H1 (cell line): Measurements from ENCODE around the gene IGSF5. TPM values are rescaled to one million over a fixed set of nuclear protein-coding genes. Genes with fewer than 3 reads are reported as not detected.

Source experiments
- CTCF ChIA-PET: fragments of 300-600 bp; sonication (Branson Sonifier 250); formaldehyde crosslinking; loops from one replicate; lab custom pipeline; 2021; ENCODE audit not compliant: partially characterized antibody; lab: Charles Lee
- POLR2A ChIA-PET: fragments of 300-600 bp; sonication (Branson Sonifier 250); formaldehyde crosslinking; loops from one replicate; lab custom pipeline; 2021; ENCODE audit warnings: inconsistent platforms; ENCODE audit not compliant: partially characterized antibody; lab: Charles Lee
- DNase-seq, 2 experiments: peaks; one replicate each; pipeline versions ENCODE4 v3.0.0 to v3.0.0-alpha.2; 2010 to 2022; ENCODE audit warnings: low spot score in 2 of 2, low read depth in 1 of 2, mixed read lengths in 1 of 2
- FAIRE-seq: peaks from 2 replicates; lab custom pipeline; 2011; peaks lifted over from hg19 to GRCh38; lab: Jason Lieb, UNC
- H2AFZ ChIP-seq: 2 replicates; pipeline ENCODE4 v1.8.1; 2012; ENCODE audit warnings: low read length, inconsistent platforms
- H2AK5ac ChIP-seq: 2 replicates; pipeline ENCODE4 v1.6.1; 2013; ENCODE audit warnings: low read depth, low read length
- H2BK120ac ChIP-seq: replicated peaks from 2 replicates; pipeline ENCODE3; 2013; ENCODE audit warnings: low read depth, low read length, inconsistent platforms
- H2BK12ac ChIP-seq: 2 replicates; pipeline ENCODE4 v1.6.1; 2013; ENCODE audit warnings: low read depth, low read length
- H2BK15ac ChIP-seq: 2 replicates; pipeline ENCODE4 v1.6.1; 2013; ENCODE audit warnings: low read length
- H2BK20ac ChIP-seq: 2 replicates; pipeline ENCODE4 v1.6.1; 2013; ENCODE audit warnings: low read length
- H2BK5ac ChIP-seq: 2 replicates; pipeline ENCODE4 v1.6.1; 2013; ENCODE audit warnings: low read depth, low read length
- H3K14ac ChIP-seq: 2 replicates; pipeline ENCODE4 v1.6.1; 2013; ENCODE audit warnings: inconsistent platforms; ENCODE audit not compliant: insufficient read length
- H3K18ac ChIP-seq: 2 replicates; pipeline ENCODE4 v1.6.1; 2013; ENCODE audit warnings: low read length; ENCODE audit errors: extremely low read depth
- H3K23ac ChIP-seq: 2 replicates; pipeline ENCODE4 v1.6.1; 2013; ENCODE audit warnings: inconsistent platforms; ENCODE audit not compliant: insufficient read length
- H3K23me2 ChIP-seq: 2 replicates; pipeline ENCODE4 v1.6.1; 2013; ENCODE audit warnings: low read depth, low read length
- H3K27ac ChIP-seq: 2 replicates; pipeline ENCODE4 v1.6.1; 2011; ENCODE audit warnings: low read depth, low read length, inconsistent platforms
- H3K27me3 ChIP-seq, 4 experiments: replicated peaks in 1 of 4; 1 replicate in 1 of 4; 2 replicates in 3 of 4; pipeline versions ENCODE4 v1.6.1 to v1.8.1; 2011 to 2013; ENCODE audit warnings: low read length in 3 of 4, mild to moderate bottlenecking in 3 of 4, inconsistent platforms in 2 of 4, mixed read lengths in 2 of 4, moderate library complexity in 1 of 4; ENCODE audit not compliant: control insufficient read depth in 3 of 4, insufficient read depth in 3 of 4; ENCODE audit errors: extremely low read depth in 1 of 4
- H3K36me3 ChIP-seq, 4 experiments: 2 replicates each; pipeline versions ENCODE4 v1.6.1 to v1.8.1; 2011 to 2013; ENCODE audit warnings: mild to moderate bottlenecking in 4 of 4, low read length in 3 of 4, moderate library complexity in 2 of 4, control low read depth in 1 of 4, inconsistent platforms in 1 of 4; ENCODE audit not compliant: insufficient read depth in 4 of 4, control insufficient read depth in 2 of 4
- H3K4ac ChIP-seq: replicated peaks from 2 replicates; pipeline ENCODE3; 2013; ENCODE audit warnings: low read length, low read depth, mixed read lengths, inconsistent platforms; ENCODE audit not compliant: insufficient read length
- H3K4me1 ChIP-seq, 4 experiments: replicated peaks in 1 of 4; 1 replicate in 1 of 4; 2 replicates in 3 of 4; pipeline versions ENCODE4 v1.6.1 to v1.8.1; 2011 to 2013; ENCODE audit warnings: low read length in 3 of 4, inconsistent platforms in 2 of 4, mixed read lengths in 1 of 4; ENCODE audit not compliant: insufficient read depth in 4 of 4, control insufficient read depth in 3 of 4
- H3K4me2 ChIP-seq, 2 experiments: 2 replicates each; pipeline versions ENCODE4 v1.6.1 to v1.8.1; 2011 to 2013; ENCODE audit warnings: low read depth in 2 of 2, low read length in 2 of 2, control low read depth in 1 of 2, inconsistent platforms in 1 of 2, mild to moderate bottlenecking in 1 of 2; ENCODE audit not compliant: insufficient read depth in 1 of 2
- H3K4me3 ChIP-seq, 4 experiments: fragments of 200-600, 300-600 bp in 1 of 4; sonication (generic), shearing (Covaris generic), sonication (Bioruptor Twin) in 1 of 4; 2 replicates each; pipeline versions ENCODE4 v1.5.1 to v1.8.1; 2011 to 2016; ENCODE audit warnings: low read length in 4 of 4, low read depth in 3 of 4, control low read depth in 2 of 4, inconsistent platforms in 2 of 4, mild to moderate bottlenecking in 2 of 4, mixed read lengths in 1 of 4, moderate library complexity in 1 of 4; ENCODE audit not compliant: insufficient read depth in 2 of 4; ENCODE audit errors: extremely low read depth in 1 of 4
- H3K56ac ChIP-seq: replicated peaks from 2 replicates; pipeline ENCODE3; 2013; ENCODE audit warnings: low read depth, mild to moderate bottlenecking, mixed read lengths, low read length, inconsistent platforms; ENCODE audit not compliant: insufficient read length
- H3K79me1 ChIP-seq: 2 replicates; pipeline ENCODE4 v1.6.1; 2013; ENCODE audit warnings: low read depth, low read length, control low read depth
- H3K79me2 ChIP-seq, 2 experiments: 2 replicates each; pipeline versions ENCODE4 v1.6.1 to v1.8.1; 2012 to 2013; ENCODE audit warnings: low read length in 2 of 2, mild to moderate bottlenecking in 2 of 2, inconsistent platforms in 1 of 2; ENCODE audit not compliant: insufficient read depth in 2 of 2, control insufficient read depth in 1 of 2
- H3K9ac ChIP-seq, 4 experiments: replicated peaks in 1 of 4; 1 replicate in 1 of 4; 2 replicates in 3 of 4; pipeline versions ENCODE4 v1.6.1 to v1.8.1; 2011 to 2013; ENCODE audit warnings: low read depth in 3 of 4, low read length in 3 of 4, control low read depth in 2 of 4, mild to moderate bottlenecking in 2 of 4, moderate library complexity in 2 of 4, inconsistent platforms in 1 of 4; ENCODE audit errors: extremely low read depth in 1 of 4
- H3K9me3 ChIP-seq, 2 experiments: 2 replicates each; pipeline versions ENCODE4 v1.6.1 to v1.8.1; 2012 to 2013; ENCODE audit warnings: mild to moderate bottlenecking in 2 of 2, moderate library complexity in 2 of 2, control low read depth in 1 of 2, inconsistent platforms in 1 of 2, low read depth in 1 of 2, low read length in 1 of 2, mixed read lengths in 1 of 2; ENCODE audit not compliant: insufficient read depth in 2 of 2
- H4K20me1 ChIP-seq, 2 experiments: replicated peaks in 1 of 2; 2 replicates each; pipeline versions ENCODE3 to v1.8.1; 2011 to 2013; ENCODE audit warnings: inconsistent platforms in 2 of 2, low read length in 2 of 2, mild to moderate bottlenecking in 1 of 2; ENCODE audit not compliant: insufficient read depth in 2 of 2, control insufficient read depth in 1 of 2
- H4K5ac ChIP-seq: 2 replicates; pipeline ENCODE4 v1.6.1; 2013; ENCODE audit warnings: low read length, low read depth, mixed read lengths, inconsistent platforms; ENCODE audit not compliant: insufficient read length
- H4K8ac ChIP-seq: 2 replicates; pipeline ENCODE4 v1.8.0; 2013; ENCODE audit warnings: mild to moderate bottlenecking, moderate library complexity, low read length, inconsistent platforms; ENCODE audit not compliant: insufficient read depth; ENCODE audit errors: extremely low read depth
- H4K91ac ChIP-seq: replicated peaks from 2 replicates; pipeline ENCODE3; 2013; ENCODE audit warnings: low read length, mixed read lengths, inconsistent platforms; ENCODE audit not compliant: insufficient read length
- HDAC6 ChIP-seq: IDR thresholded peaks from one replicate; pipeline ENCODE4 v1.7.1; 2012; ENCODE audit warnings: low read depth, mild to moderate bottlenecking, inconsistent platforms, low read length, moderate library complexity
- SIN3A ChIP-seq, 2 experiments: IDR thresholded peaks in 1 of 2; conservative IDR thresholded peaks in 1 of 2; 2 replicates each; pipeline ENCODE4 v1.6.1; 2011 to 2012; ENCODE audit warnings: low read length in 2 of 2, improper control_type of control experiment in 1 of 2, low read depth in 1 of 2, mild to moderate bottlenecking in 1 of 2
- WGBS, 2 experiments: shearing (Covaris generic) in 1 of 2; methylation state at CpG; one replicate each; pipeline versions ENCODE4 v1.1.6 to v1.1.7; 2013 to 2015; ENCODE audit warnings: low lambda C conversion rate in 2 of 2, mixed read lengths in 2 of 2, inconsistent platforms in 1 of 2, low coverage in 1 of 2, missing lambda C conversion rate in 1 of 2; ENCODE audit not compliant: insufficient replicate concordance in 2 of 2, insufficient coverage in 1 of 2, insufficient read length in 1 of 2; ENCODE audit errors: extremely low coverage in 1 of 2, missing lambda C conversion rate in 1 of 2; 5-methylcytosine and 5-hydroxymethylcytosine counted together
- polyA plus RNA-seq, 7 experiments: library from polyadenylated mRNA; depleted of rRNA in 3 of 7; stranded (reverse) in 5 of 7; unstranded in 2 of 7; fragments of >200 nt in 5 of 7; fragments of 200-250 nt in 2 of 7; gene quantifications; 1 replicate in 5 of 7; 2 replicates in 1 of 7; 4 replicates in 1 of 7; pipeline versions ENCODE4 v1.2.1 to v1.2.3, GENCODE V29; 2011 to 2013; ENCODE audit warnings: missing spikeins in 2 of 7, mixed read lengths in 2 of 7
- total RNA-seq: library from RNA; stranded (reverse); fragmentation: NEBNext Ultra II Directional; extraction: Animal tissue kit (Norgen Biotek cat#: 25700); gene quantifications from 2 replicates; pipeline ENCODE4 v1.2.1, GENCODE V29; 2021

The IGSF5 gene
- total and polyA plus RNA-seq, 2 of the 8 experiments (the other 6 are each of a cell fraction or from before 2014, with no cell fraction given), result 4.4 to 5.4 TPM

DNA sequence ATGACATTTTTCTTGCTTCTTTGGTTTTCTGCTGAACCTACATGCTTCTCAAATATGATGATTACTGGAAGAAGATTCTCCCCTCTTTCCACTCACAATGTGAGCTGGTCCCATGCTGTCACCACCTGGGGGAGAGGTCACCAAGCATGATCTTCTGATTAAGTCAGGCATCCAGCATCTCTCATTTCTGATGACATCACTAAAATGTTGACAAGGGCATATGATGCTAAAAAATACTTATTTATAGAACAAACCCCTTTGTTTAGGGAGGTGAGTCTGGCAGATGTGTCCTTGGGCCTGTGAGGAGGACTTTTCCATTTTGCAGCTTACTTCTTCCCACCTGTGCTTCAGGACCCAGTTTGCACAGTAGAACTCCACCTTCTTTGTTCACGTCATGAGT lies 80.3 kb downstream of the IGSF5 start:
- H2BK12ac ChIP-seq, result no peak overlapping the region
- no peaks in the 10 kb centered on the region for H4K20me1 ChIP-seq
- WGBS, 2 experiments, result 100% methylated on average over 1 of the region's 1 CpG; no CpG with 5 or more reads in 1 of the 2 experiments
- H2BK15ac ChIP-seq, result no peak overlapping the region
- no peaks in the 10 kb centered on the region for H3K79me1 ChIP-seq
- no peaks in the 10 kb centered on the region for H3K9me3 ChIP-seq
- no peak overlapping the region for H2AFZ ChIP-seq
- H3K23me2 ChIP-seq, result no peaks in the 10 kb centered on the region
- no peak overlapping the region for H3K4me3 ChIP-seq
- H3K14ac ChIP-seq, result no peak overlapping the region
- H2BK20ac ChIP-seq, result no peak overlapping the region
- H3K18ac ChIP-seq, result no peak overlapping the region
- H3K4ac ChIP-seq, result no peak overlapping the region
- CTCF ChIA-PET, result interaction anchor here (2.5 kb wide), 1 partner anchor 42 kb away, joined by 8 read pairs; the partner anchor contains the start of gene PCP4
- POLR2A ChIA-PET, result no interaction called here
- H3K23ac ChIP-seq, result no peak overlapping the region
- no peak overlapping the region for H2BK5ac ChIP-seq
- TF ChIP-seq SIN3A (conservative IDR thresholded peaks at IDR 0.05 in 1 of 2, IDR thresholded peaks at IDR 0.05 in 1 of 2; ENCODE audit: low read depth in 1 of 2, low read length in 2 of 2) (no peak), HDAC6 (no peak)
- no peak overlapping the region for H3K9ac ChIP-seq
- H2AK5ac ChIP-seq, result no peak overlapping the region
- no peak overlapping the region for H4K91ac ChIP-seq
- H3K56ac ChIP-seq, result no peak overlapping the region
- H3K36me3 ChIP-seq, result no peaks in the 10 kb centered on the region
- H4K8ac ChIP-seq, result no peak overlapping the region
- no peaks in the 10 kb centered on the region for H3K4me1 ChIP-seq
- FAIRE-seq (no peak), DNase-seq (no peak)
- H3K27ac ChIP-seq, result no peak overlapping the region
- H4K5ac ChIP-seq, result no peak overlapping the region
- no peaks in the 10 kb centered on the region for H3K79me2 ChIP-seq
- no peaks in the 10 kb centered on the region for H3K27me3 ChIP-seq
- no peak overlapping the region for H2BK120ac ChIP-seq
- H3K4me2 ChIP-seq, result no peak overlapping the region
